ENCODE results near the gene ZKSCAN2. TPM values are rescaled to one million over a fixed set of nuclear protein-coding genes. Genes with fewer than 3 reads are reported as not detected.

The ZKSCAN2 gene
- total and polyA plus RNA-seq, 9 of the 15 experiments (the other 6 are each of a cell fraction or from before 2014, with no cell fraction given): 1.3 to 9.5 (median 4.2) TPM

- no peak for TF ChIP-seq NFE2 (IDR thresholded peaks at IDR 0.05; ENCODE audit: low read depth)
- no peak for TF ChIP-seq RFX1 (IDR thresholded peaks at IDR 0.05)
- TF ChIP-seq, protein P1, sequence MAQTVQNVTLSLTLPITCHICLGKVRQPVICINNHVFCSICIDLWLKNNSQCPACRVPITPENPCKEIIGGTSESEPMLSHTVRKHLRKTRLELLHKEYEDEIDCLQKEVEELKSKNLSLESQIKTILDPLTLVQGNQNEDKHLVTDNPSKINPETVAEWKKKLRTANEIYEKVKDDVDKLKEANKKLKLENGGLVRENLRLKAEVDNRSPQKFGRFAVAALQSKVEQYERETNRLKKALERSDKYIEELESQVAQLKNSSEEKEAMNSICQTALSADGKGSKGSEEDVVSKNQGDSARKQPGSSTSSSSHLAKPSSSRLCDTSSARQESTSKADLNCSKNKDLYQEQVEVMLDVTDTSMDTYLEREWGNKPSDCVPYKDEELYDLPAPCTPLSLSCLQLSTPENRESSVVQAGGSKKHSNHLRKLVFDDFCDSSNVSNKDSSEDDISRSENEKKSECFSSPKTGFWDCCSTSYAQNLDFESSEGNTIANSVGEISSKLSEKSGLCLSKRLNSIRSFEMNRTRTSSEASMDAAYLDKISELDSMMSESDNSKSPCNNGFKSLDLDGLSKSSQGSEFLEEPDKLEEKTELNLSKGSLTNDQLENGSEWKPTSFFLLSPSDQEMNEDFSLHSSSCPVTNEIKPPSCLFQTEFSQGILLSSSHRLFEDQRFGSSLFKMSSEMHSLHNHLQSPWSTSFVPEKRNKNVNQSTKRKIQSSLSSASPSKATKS (CRISPR knock-in tag; IDR thresholded peaks at IDR 0.05): no peak
- no peak for TF ChIP-seq ZNF717 (CRISPR knock-in tag; IDR thresholded peaks at IDR 0.05)
- no peak for TF ChIP-seq CHCHD3 (CRISPR knock-in tag; IDR thresholded peaks at IDR 0.05)
- TF ChIP-seq ZNF197 (CRISPR knock-in tag; IDR thresholded peaks at IDR 0.05; ENCODE audit: low read depth): no peak
- no peak for TF ChIP-seq ZNF561 (CRISPR knock-in tag; conservative IDR thresholded peaks at IDR 0.05)
- no peak for TF ChIP-seq MCM5 (IDR thresholded peaks at IDR 0.05; ENCODE audit: low read depth)
- no peak for TF ChIP-seq ELF1 (tag; IDR thresholded peaks at IDR 0.05)
- no peak for TF ChIP-seq ETS2 (tag; IDR thresholded peaks at IDR 0.05; ENCODE audit: borderline replicate concordance, poor library complexity, severe bottlenecking)
- TF ChIP-seq, protein P2, sequence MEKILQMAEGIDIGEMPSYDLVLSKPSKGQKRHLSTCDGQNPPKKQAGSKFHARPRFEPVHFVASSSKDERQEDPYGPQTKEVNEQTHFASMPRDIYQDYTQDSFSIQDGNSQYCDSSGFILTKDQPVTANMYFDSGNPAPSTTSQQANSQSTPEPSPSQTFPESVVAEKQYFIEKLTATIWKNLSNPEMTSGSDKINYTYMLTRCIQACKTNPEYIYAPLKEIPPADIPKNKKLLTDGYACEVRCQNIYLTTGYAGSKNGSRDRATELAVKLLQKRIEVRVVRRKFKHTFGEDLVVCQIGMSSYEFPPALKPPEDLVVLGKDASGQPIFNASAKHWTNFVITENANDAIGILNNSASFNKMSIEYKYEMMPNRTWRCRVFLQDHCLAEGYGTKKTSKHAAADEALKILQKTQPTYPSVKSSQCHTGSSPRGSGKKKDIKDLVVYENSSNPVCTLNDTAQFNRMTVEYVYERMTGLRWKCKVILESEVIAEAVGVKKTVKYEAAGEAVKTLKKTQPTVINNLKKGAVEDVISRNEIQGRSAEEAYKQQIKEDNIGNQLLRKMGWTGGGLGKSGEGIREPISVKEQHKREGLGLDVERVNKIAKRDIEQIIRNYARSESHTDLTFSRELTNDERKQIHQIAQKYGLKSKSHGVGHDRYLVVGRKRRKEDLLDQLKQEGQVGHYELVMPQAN (IDR thresholded peaks at IDR 0.05; ENCODE audit: borderline replicate concordance): peak; percentile 73; the same call in 1 of the 2 replicates
- no peak for TF ChIP-seq JUN (IDR thresholded peaks at IDR 0.05; ENCODE audit: borderline replicate concordance, low read depth, low read length)
- no peak for TF ChIP-seq JUN (CRISPR knock-in tag; IDR thresholded peaks at IDR 0.05; ENCODE audit: borderline replicate concordance)
- TF ChIP-seq ZFPM2 (CRISPR knock-in tag; IDR thresholded peaks at IDR 0.05): no peak
- no peak for TF ChIP-seq ZNF217 (CRISPR knock-in tag; IDR thresholded peaks at IDR 0.05)
- peak; percentile 88 for TF ChIP-seq XRCC5 (IDR thresholded peaks at IDR 0.05; ENCODE audit: low read depth, low read length)
- TF ChIP-seq POLR2G (IDR thresholded peaks at IDR 0.05; ENCODE audit: low read depth, low read length): peak; percentile 90
- TF ChIP-seq ZKSCAN3 (CRISPR knock-in tag; IDR thresholded peaks at IDR 0.05): no peak
- TF ChIP-seq, protein P3, sequence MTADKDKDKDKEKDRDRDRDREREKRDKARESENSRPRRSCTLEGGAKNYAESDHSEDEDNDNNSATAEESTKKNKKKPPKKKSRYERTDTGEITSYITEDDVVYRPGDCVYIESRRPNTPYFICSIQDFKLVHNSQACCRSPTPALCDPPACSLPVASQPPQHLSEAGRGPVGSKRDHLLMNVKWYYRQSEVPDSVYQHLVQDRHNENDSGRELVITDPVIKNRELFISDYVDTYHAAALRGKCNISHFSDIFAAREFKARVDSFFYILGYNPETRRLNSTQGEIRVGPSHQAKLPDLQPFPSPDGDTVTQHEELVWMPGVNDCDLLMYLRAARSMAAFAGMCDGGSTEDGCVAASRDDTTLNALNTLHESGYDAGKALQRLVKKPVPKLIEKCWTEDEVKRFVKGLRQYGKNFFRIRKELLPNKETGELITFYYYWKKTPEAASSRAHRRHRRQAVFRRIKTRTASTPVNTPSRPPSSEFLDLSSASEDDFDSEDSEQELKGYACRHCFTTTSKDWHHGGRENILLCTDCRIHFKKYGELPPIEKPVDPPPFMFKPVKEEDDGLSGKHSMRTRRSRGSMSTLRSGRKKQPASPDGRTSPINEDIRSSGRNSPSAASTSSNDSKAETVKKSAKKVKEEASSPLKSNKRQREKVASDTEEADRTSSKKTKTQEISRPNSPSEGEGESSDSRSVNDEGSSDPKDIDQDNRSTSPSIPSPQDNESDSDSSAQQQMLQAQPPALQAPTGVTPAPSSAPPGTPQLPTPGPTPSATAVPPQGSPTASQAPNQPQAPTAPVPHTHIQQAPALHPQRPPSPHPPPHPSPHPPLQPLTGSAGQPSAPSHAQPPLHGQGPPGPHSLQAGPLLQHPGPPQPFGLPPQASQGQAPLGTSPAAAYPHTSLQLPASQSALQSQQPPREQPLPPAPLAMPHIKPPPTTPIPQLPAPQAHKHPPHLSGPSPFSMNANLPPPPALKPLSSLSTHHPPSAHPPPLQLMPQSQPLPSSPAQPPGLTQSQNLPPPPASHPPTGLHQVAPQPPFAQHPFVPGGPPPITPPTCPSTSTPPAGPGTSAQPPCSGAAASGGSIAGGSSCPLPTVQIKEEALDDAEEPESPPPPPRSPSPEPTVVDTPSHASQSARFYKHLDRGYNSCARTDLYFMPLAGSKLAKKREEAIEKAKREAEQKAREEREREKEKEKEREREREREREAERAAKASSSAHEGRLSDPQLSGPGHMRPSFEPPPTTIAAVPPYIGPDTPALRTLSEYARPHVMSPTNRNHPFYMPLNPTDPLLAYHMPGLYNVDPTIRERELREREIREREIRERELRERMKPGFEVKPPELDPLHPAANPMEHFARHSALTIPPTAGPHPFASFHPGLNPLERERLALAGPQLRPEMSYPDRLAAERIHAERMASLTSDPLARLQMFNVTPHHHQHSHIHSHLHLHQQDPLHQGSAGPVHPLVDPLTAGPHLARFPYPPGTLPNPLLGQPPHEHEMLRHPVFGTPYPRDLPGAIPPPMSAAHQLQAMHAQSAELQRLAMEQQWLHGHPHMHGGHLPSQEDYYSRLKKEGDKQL (CRISPR knock-in tag; IDR thresholded peaks at IDR 0.05; ENCODE audit: borderline replicate concordance): no peak
Measured at GRCh38 chr16:25257956-25258860, 563 bp upstream of the ZKSCAN2 start (continued).
